Muscle of leg (tissue), 11 donors: ENCODE measurements around the gene RPL19. TPM values are rescaled to one million over a fixed set of nuclear protein-coding genes. Genes with fewer than 3 reads are reported as not detected.

Source experiments
- DNase-seq: peaks from one replicate; pipeline ENCODE4 v3.0.0; 2013
- H3K27ac ChIP-seq: one replicate; pipeline ENCODE4 v1.5.1; 2013; ENCODE audit warnings: mild to moderate bottlenecking, low read length, control low read depth
- H3K27me3 ChIP-seq: one replicate; pipeline ENCODE4 v1.6.1; 2013; ENCODE audit warnings: low read length; ENCODE audit not compliant: control insufficient read depth, insufficient read depth
- H3K36me3 ChIP-seq: one replicate; pipeline ENCODE4 v1.6.1; 2013; ENCODE audit warnings: low read length; ENCODE audit not compliant: control insufficient read depth, insufficient read depth
- H3K4me1 ChIP-seq: one replicate; pipeline ENCODE4 v1.6.1; 2013; ENCODE audit warnings: low read length; ENCODE audit not compliant: control insufficient read depth, insufficient read depth
- H3K4me3 ChIP-seq: one replicate; pipeline ENCODE4 v1.5.1; 2013; ENCODE audit warnings: low read length, control low read depth
- H3K9me3 ChIP-seq: replicated peaks from 2 replicates; pipeline ENCODE4 v1.6.1; 2013; ENCODE audit warnings: low read depth, low read length; ENCODE audit not compliant: control insufficient read depth
- WGBS: methylation state at CpG from one replicate; pipeline ENCODE4 v1.1.5; 2013; ENCODE audit warnings: missing lambda C conversion rate; ENCODE audit not compliant: insufficient coverage; 5-methylcytosine and 5-hydroxymethylcytosine counted together
- polyA plus RNA-seq, 8 donors: library from polyadenylated mRNA; unstranded; fragments of 120-200 nt; gene quantifications; one replicate each; pipeline versions ENCODE4 v1.2.1 to v1.2.3, GENCODE V29; 2013; ENCODE audit warnings: inconsistent platforms in 1 of 8, low replicate concordance in 1 of 8; ENCODE audit not compliant: insufficient read length in 8 of 8, insufficient read depth in 1 of 8
- total RNA-seq: library from RNA; stranded (reverse); fragments of 120-200 nt; gene quantifications from one replicate; pipeline ENCODE4 v1.2.4, GENCODE V29; 2013

RPL19 gene
- total and polyA plus RNA-seq, 9 donors, result 2,380 to 4,258 (median 2,720) TPM

GRCh38 chr17:39195568-39196160, 4.4 kb upstream of the RPL19 start:
- Histone ChIP-seq H3K9me3 (no peaks in the 10 kb centered on the region), H3K4me1 (peaks cover 69% of the 10 kb centered on the region), H3K27me3 (no peaks in the 10 kb centered on the region), H3K27ac (peak overlapping the region; percentile 96), H3K36me3 (peaks cover 36% of the 10 kb centered on the region), H3K4me3 (peak overlapping the region; percentile 78)
- peak; percentile 71 for DNase-seq
- WGBS, result 37% methylated on average over 4 of the region's 8 CpGs

- Histone ChIP-seq H3K4me1 (peaks cover 72% of the 10 kb centered on the region), H3K4me3 (peak overlapping the region; percentile 78), H3K27ac (peak overlapping the region; percentile 96), H3K27me3 (no peaks in the 10 kb centered on the region), H3K36me3 (peaks cover 33% of the 10 kb centered on the region), H3K9me3 (no peaks in the 10 kb centered on the region)
- DNase-seq, result peak; percentile 83
- WGBS, result no CpG with 5 or more reads among the region's 8 CpGs
These were observed 3.8 kb upstream of the RPL19 start for GRCh38 chr17:39196241-39196807.

- DNase-seq, result peak; percentile 76
- Histone ChIP-seq H3K36me3 (peaks cover 33% of the 10 kb centered on the region), H3K4me1 (peaks cover 75% of the 10 kb centered on the region), H3K27ac (peak overlapping the region; percentile 96), H3K27me3 (no peaks in the 10 kb centered on the region), H3K9me3 (no peaks in the 10 kb centered on the region), H3K4me3 (peak overlapping the region; percentile 78)
- under 1% methylated on average over 24 of the region's 30 CpGs for WGBS
These were observed 3.2 kb upstream of the RPL19 start for GRCh38 chr17:39196808-39197291.

- H3K36me3 ChIP-seq, result peaks cover 33% of the 10 kb centered on the region
- no peaks in the 10 kb centered on the region for H3K9me3 ChIP-seq
- peak within 1 kb of the TSS; percentile 96 for H3K27ac ChIP-seq
- DNase-seq, result peak; percentile 91
- 0% methylated on average over 41 of the region's 55 CpGs for WGBS
- H3K4me1 ChIP-seq, result peaks cover 68% of the 10 kb centered on the region
- no peaks in the 10 kb centered on the region for H3K27me3 ChIP-seq
- peak within 1 kb of the TSS; percentile 78 for H3K4me3 ChIP-seq
These were observed 2.5 kb upstream of the RPL19 start, which contains the start of gene CACNB1 for GRCh38 chr17:39197380-39198185. Gene CACNB1, minus strand, starts transcription at chr17:39197669. Its CDS starts 174 bp downstream, at chr17:39197495.

GRCh38 chr17:39198186-39198566, 1.9 kb upstream of the RPL19 start:
- no peaks in the 10 kb centered on the region for H3K27me3 ChIP-seq
- no peaks in the 10 kb centered on the region for H3K9me3 ChIP-seq
- peaks cover 62% of the 10 kb centered on the region for H3K4me1 ChIP-seq
- DNase-seq, result peak; percentile 33
- H3K4me3 ChIP-seq, result peak overlapping the region; percentile 78
- H3K36me3 ChIP-seq, result peaks cover 31% of the 10 kb centered on the region
- no CpG with 5 or more reads among the region's 4 CpGs for WGBS
- peak overlapping the region; percentile 79 for H3K27ac ChIP-seq

- H3K4me1 ChIP-seq, result peaks cover 49% of the 10 kb centered on the region
These were observed 338 bp upstream of the RPL19 start for GRCh38 chr17:39199820-39200069.

GRCh38 chr17:39200957-39201510, 951 bp downstream of the RPL19 start:
- peak overlapping the region; percentile 93 for H3K27ac ChIP-seq
- WGBS, result 25% methylated on average over 7 of the region's 11 CpGs
- H3K27me3 ChIP-seq, result no peaks in the 10 kb centered on the region
- DNase-seq, result no peak
- peaks cover 41% of the 10 kb centered on the region for H3K36me3 ChIP-seq
- no peaks in the 10 kb centered on the region for H3K9me3 ChIP-seq
- peaks cover 36% of the 10 kb centered on the region for H3K4me1 ChIP-seq
- peak overlapping the region; percentile 58 for H3K4me3 ChIP-seq

More at GRCh38 chr17:39199820-39200069, 338 bp upstream of the RPL19 start:
- H3K27ac ChIP-seq, result peak overlapping the region; percentile 93
- H3K27me3 ChIP-seq, result no peaks in the 10 kb centered on the region
- peak; percentile 97 for DNase-seq
- peak overlapping the region; percentile 58 for H3K4me3 ChIP-seq
- H3K36me3 ChIP-seq, result peaks cover 35% of the 10 kb centered on the region
- 0% methylated on average over 6 of the region's 10 CpGs for WGBS
- H3K9me3 ChIP-seq, result no peaks in the 10 kb centered on the region

- H3K36me3 ChIP-seq, result peaks cover 41% of the 10 kb centered on the region
- peaks cover under 1% of the 10 kb centered on the region for H3K27me3 ChIP-seq
- no peak for DNase-seq
- H3K9me3 ChIP-seq, result no peaks in the 10 kb centered on the region
- H3K4me1 ChIP-seq, result peaks cover 32% of the 10 kb centered on the region
- WGBS, result 83% methylated on average over 1 of the region's 8 CpGs
- no peak overlapping the region for H3K4me3 ChIP-seq
- no peak overlapping the region for H3K27ac ChIP-seq
These were observed 4.2 kb downstream of the RPL19 start for GRCh38 chr17:39204245-39204644.

GRCh38 chr17:39205112-39205526, 5.0 kb downstream of the RPL19 start:
- Histone ChIP-seq H3K27me3 (peaks cover 8% of the 10 kb centered on the region), H3K27ac (no peak overlapping the region), H3K4me3 (no peak overlapping the region), H3K9me3 (no peaks in the 10 kb centered on the region), H3K36me3 (peaks cover 41% of the 10 kb centered on the region), H3K4me1 (peaks cover 37% of the 10 kb centered on the region)
- 94% methylated on average over 2 of the region's 3 CpGs for WGBS
- no peak for DNase-seq

- 48% methylated on average over 7 of the region's 7 CpGs for WGBS
These were observed 8.1 kb downstream of the RPL19 start for GRCh38 chr17:39208136-39208535.

More at GRCh38 chr17:39208136-39208535, 8.1 kb downstream of the RPL19 start:
- Histone ChIP-seq H3K9me3 (no peaks in the 10 kb centered on the region), H3K27ac (no peak overlapping the region), H3K36me3 (peaks cover 21% of the 10 kb centered on the region), H3K4me1 (peaks cover 35% of the 10 kb centered on the region), H3K27me3 (peaks cover 19% of the 10 kb centered on the region), H3K4me3 (no peak overlapping the region)
- no peak for DNase-seq
